DMS53 treated with DMSO at 0.1 percent for 48 hours (cell line): ENCODE measurements around the gene RBM20.

Experiments used
- DNase-seq: peaks from one replicate; lab custom pipeline; 2025; ENCODE audit not compliant: unreplicated experiment; lab: John Stamatoyannopoulos, UW

RBM20 gene

DNA sequence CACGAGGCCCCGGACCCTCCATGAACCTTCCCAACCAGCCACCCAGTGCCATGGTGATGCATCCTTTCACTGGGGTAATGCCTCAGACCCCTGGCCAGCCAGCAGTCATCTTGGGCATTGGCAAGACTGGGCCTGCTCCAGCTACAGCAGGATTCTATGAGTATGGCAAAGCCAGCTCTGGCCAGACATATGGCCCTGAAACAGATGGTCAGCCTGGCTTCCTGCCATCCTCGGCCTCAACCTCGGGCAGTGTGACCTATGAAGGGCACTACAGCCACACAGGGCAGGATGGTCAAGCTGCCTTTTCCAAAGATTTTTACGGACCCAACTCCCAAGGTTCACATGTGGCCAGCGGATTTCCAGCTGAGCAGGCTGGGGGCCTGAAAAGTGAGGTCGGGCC lies 137.0 kb downstream of the RBM20 start:
- DNase-seq: no peak

GRCh38 chr10:110782616-110783015 lies 138.5 kb downstream of the RBM20 start:
- DNase-seq: no peak

- no peak for DNase-seq
These were observed 139.5 kb downstream of the RBM20 start for GRCh38 chr10:110783509-110784107.

DNA sequence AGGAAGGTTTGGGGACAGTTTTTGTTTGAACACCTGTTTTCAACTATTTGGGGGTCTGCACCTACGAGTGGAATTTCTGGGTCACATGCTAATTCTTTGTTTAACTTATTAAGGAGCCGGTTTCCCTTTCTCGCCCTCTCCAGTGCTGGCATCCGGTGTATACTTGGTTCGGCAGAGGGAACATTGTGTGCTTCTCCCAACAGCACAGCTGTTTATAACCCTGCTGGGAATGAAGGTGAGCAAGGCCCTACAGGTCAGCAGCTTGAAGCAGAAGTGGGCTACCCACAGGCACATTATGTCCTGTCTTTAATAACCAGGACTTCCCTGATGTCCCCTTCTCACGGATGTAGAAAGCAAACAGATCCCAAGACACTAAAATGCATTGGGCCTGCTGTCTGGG lies 140.1 kb downstream of the RBM20 start:
- no peak for DNase-seq

- DNase-seq: peak; percentile 3
These were observed 142.0 kb downstream of the RBM20 start for GRCh38 chr10:110786172-110786571.

- no peak for DNase-seq
These were observed 144.7 kb downstream of the RBM20 start for GRCh38 chr10:110788620-110789385.

- no peak for DNase-seq
These were observed 145.7 kb downstream of the RBM20 start for GRCh38 chr10:110789604-110790433.

DNA sequence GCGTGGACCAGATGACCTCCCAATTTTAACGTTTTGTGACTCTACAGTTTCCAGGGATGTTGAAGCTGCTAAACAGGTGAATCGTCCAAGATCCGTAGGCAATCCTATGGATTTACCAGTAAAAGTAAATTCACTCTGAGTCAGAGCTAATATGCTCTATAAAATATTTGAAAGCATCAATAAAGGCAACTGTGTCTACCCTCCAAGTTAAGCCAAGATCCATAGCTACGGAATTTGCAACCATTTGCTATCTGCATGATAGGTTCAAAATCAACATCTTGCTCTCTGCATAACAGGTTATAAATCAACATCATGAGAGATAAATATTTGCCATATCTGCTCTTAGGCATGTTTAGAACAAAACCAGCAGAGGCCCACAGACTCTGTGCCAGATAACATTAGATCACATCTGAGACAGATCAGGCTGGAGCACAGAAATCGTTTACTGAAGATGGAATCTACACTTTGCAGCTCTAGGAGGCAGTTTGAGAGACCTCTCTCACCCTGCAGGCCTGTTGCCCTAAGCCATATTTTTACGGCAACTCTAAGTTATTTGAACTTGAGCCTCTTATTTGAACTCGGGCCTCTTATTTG lies 146.9 kb downstream of the RBM20 start:
- DNase-seq: no peak

DNA sequence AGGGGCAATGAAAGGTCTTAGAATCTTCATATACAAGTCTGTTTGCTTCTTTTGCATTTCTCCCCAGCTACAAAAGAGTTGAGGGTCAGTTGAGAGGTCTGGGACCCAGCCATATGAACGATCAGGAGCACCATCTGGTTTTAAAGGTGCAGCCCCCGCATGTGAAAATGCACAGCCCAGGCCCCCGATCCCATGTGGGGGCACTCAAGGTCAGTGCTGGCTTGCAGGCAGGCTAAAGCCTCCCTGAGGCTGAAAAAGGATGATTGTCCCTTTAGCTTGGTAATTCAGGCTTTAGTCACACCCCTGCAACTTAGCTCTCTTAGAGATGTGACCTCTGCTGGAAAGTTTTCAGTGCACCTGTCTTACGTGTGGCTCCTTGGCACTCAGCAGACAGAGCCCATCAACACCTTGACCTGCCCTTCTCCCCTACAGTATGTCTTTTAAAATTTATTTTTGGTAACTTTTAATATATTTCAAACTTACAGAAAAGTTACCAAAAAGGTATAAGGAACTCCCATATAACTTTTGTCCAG lies 147.5 kb downstream of the RBM20 start:
- no peak for DNase-seq

DNA sequence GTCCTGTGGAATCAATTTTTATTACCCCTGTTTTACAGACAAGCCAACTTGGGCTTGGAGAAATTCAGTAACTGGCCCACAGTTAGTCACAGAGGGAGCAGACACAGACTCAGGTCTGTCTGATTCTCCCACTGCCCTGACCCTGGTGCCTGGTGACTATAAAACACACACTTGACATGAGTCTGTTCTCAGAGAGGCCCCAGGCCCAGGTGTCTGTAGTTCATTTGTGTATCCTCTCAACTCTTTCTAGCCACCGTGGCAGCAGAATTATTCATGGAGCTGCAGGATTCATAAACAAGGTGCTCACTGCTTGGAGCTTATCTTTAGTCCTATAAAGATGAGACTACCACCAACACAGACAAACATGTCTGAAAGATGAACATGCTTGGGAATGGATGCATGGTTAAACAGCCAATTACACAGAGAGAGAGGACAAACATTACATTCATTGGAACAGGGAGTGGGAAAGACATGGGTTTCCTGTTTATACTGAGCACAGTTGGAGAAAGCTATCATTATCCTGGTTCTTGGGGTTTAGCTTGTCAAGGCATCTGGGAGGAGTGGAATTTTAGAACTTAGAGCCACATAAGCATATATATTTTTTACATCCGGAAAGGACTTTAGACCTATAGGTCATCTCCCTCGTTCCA lies 148.5 kb downstream of the RBM20 start:
- DNase-seq: no peak

DNA sequence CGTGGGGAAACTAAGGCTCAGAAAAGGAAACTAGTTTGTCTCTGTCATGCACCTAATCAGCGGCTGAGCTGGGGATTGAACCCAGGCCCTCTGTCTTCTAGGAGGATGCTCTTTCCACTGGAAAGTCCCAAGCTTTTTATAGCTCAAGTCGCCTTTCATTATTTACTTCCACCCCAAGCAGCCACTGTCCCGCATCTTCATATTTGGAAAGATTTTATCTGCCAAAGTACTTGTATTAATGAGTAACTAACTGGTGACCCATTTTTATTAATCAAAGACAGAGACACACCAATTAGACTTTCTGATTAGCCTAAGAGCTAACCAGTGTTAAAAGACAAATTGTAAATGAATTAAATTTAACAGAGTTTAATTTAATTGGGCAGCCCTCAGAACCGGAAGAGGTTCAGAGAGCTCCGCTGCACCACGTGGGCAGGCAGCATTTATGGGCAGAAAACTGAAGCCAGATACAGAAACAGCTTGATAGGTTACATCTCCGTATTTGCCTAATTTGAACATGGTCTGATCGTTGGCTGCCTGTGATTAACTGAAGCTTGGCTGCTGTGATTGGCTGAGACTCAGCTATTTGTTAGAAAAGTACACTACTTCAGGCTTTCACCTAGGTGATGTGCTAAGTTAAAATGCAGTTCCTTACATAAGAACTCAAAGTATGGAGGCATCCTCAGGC lies 149.1 kb downstream of the RBM20 start:
- DNase-seq: no peak

- no peak for DNase-seq
These were observed 149.8 kb downstream of the RBM20 start for GRCh38 chr10:110793886-110794285.

- DNase-seq: no peak
These were observed 150.7 kb downstream of the RBM20 start for GRCh38 chr10:110794808-110795207.

GRCh38 chr10:110797416-110797815 lies 153.3 kb downstream of the RBM20 start:
- no peak for DNase-seq

- DNase-seq: no peak
These were observed 154.2 kb downstream of the RBM20 start for GRCh38 chr10:110798340-110798739.

DNA sequence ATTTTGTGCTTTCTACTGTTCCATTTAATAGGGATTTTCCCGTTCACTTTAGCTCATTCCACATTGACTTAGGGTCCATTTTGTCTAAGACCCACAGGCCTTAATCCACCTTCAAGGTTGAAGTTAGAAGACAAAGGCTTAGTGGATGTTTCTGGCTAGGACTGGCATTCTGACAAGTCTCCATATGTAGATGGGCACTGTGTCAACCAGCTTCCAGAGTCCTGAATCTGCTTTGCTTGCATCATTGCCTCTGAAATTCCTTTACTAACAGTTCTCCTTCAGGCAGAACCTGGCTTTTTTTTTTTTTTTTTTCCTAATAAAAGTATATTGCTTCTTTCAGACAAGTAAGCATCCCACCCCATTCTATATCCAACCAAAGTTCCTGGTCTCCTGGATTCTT lies 158.0 kb downstream of the RBM20 start:
- DNase-seq: no peak

DNA sequence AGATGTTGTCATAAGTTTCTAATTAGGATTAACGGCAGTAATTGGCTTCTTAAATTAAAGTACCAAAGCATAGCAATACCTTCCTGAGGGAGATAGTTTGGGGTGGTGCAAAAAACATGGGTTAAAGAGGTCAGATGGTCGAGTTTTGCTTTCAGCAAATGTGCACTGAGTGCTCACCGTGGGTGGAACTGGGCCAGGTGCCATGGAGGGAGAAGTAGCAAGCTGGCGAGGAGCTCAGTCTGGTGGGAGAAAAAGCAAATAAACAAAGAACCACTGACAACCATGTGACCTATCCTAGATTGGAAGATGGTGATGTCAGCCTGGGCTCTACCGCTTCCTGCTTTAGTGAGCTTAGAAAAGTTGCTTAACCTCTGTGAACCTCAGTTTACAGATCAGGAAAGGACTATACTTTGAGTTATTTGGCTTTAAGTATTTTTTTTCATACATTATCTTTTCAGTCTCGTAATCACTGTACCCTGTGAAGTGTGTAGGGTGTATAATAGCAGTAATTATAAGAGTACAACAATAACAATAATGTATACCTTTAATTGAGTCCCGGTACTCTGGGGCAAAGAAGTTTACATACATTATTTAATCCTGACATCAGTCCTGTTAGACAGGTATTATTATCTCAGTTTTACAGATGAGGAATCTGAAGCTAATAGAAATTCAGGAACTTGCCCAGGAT lies 158.6 kb downstream of the RBM20 start:
- DNase-seq: peak; percentile 36

DNA sequence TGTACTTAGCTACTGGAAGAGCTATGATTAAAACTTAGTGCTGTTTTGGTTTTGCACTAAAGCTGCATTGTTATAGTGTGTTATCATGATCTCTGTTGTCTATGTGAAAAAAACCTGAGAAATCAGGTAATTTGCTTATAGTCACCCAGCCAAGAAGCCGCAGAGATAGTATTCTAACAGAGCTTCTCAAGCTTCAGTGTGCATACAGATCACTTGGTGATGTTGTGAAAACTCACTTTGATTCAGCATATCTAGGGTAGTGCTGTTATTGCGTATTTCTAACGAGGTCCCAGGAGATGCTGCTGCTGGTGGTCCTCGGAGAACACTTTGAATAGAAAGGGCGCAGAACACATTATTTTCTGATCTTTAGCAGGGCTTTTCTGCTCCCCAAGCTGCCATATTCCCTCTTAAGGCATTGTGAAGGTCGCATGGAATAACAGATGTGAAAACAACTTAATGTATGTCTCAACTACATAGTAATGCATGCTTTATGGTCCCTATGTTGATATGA lies 159.2 kb downstream of the RBM20 start:
- no peak for DNase-seq

DNA sequence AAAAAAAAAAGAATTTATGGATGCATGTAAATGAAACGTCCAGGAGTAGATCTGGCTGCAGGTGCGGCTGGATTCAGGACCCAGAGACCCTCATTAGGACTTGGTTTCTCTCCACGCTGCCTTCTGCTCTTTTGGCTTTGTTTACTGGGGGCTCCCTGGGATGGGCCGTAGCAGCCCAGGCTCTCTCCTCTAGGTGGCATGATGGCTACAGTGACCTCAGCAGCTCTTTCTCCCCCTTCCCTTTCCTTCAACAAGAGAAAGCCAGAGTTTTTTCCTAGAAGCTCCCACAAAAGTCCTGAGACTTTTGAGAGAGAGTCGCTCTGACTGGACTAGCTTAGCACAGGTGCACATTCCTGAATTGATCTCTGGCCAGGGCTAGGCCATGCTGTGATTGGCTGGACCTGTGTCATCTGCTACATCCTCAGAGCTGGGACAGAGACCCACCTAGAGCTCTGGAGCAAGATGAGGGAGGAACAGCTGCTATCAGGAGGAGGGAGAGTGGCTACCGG lies 159.7 kb downstream of the RBM20 start:
- DNase-seq: no peak
